NCI-H2029 (cell line): ENCODE data around the gene CNN3.
"Not testable (repeated sequence)": the region's sequence is repeated elsewhere in the genome, so short reads cannot be mapped to it uniquely, and the experiment has no call there.

Source experiments
- DNase-seq: peaks from one replicate; lab custom pipeline; 2025; lab: John Stamatoyannopoulos, UW

Gene CNN3

GRCh38 chr1:94949681-94950661 lies 23.1 kb upstream of the CNN3 start:
- DNase-seq = peak; percentile 91

GRCh38 chr1:94947437-94947836 lies 20.5 kb upstream of the CNN3 start:
- DNase-seq = no peak

GRCh38 chr1:94946886-94947285 lies 20.0 kb upstream of the CNN3 start:
- no peak for DNase-seq

- DNase-seq = no peak
Measured at GRCh38 chr1:94942171-94943128, 15.5 kb upstream of the CNN3 start.

GRCh38 chr1:94941480-94941879 lies 14.6 kb upstream of the CNN3 start:
- not testable (repeated sequence) for DNase-seq

GRCh38 chr1:94940738-94941137 lies 13.8 kb upstream of the CNN3 start:
- no peak for DNase-seq

GRCh38 chr1:94937820-94938219 lies 10.9 kb upstream of the CNN3 start:
- DNase-seq = no peak

- no peak for DNase-seq
Measured at GRCh38 chr1:94936861-94937620, 10.1 kb upstream of the CNN3 start.

- DNase-seq = no peak
Measured at GRCh38 chr1:94935476-94935875, 8.6 kb upstream of the CNN3 start.

GRCh38 chr1:94935034-94935433 lies 8.1 kb upstream of the CNN3 start:
- DNase-seq = no peak

GRCh38 chr1:94934551-94934950 lies 7.6 kb upstream of the CNN3 start:
- DNase-seq = no peak

GRCh38 chr1:94931254-94931841 lies 4.4 kb upstream of the CNN3 start:
- no peak for DNase-seq

- DNase-seq = no peak
Measured at GRCh38 chr1:94929351-94930217, 2.7 kb upstream of the CNN3 start.

- DNase-seq = no peak
Measured at GRCh38 chr1:94928293-94928939, 1.5 kb upstream of the CNN3 start.

GRCh38 chr1:94927405-94928175 lies 680 bp upstream of the CNN3 start:
- peak; percentile 37 for DNase-seq

GRCh38 chr1:94926126-94926914 lies 590 bp downstream of the CNN3 start:
- DNase-seq = peak; percentile 53

- peak; percentile 68 for DNase-seq
Measured at GRCh38 chr1:94925561-94926125, 1.3 kb downstream of the CNN3 start.

- DNase-seq = no peak
Measured at GRCh38 chr1:94925004-94925403, 1.9 kb downstream of the CNN3 start.
